ENCODE data around the gene TNFRSF12A. TPM values are rescaled to one million over a fixed set of nuclear protein-coding genes. Genes with fewer than 3 reads are reported as not detected.

Gene TNFRSF12A
- total and polyA plus RNA-seq, 9 of the 15 experiments (the other 6 are each of a cell fraction or from before 2014, with no cell fraction given): 0.41 to 61.8 (median 26.5) TPM

GRCh38 chr16:2983706-2984136 lies 36.4 kb upstream of the TNFRSF12A start (continued):
- TF ChIP-seq GABPB2 (CRISPR knock-in tag; conservative IDR thresholded peaks at IDR 0.05) (no peak), ZNF384 (IDR thresholded peaks at IDR 0.05; ENCODE audit: low read depth, low read length) (0 out of 2 replicates have a peak, but pooled peaks have one; percentile 10), ARID1B (IDR thresholded peaks at IDR 0.05) (peak; percentile 36; the same call in 1 of the 2 replicates), HLTF (IDR thresholded peaks at IDR 0.05) (0 out of 2 replicates have a peak, but pooled peaks have one; percentile 15), CHD7 (IDR thresholded peaks at IDR 0.05; ENCODE audit: low read depth, low read length) (no peak), ZBTB8A (IDR thresholded peaks at IDR 0.05; ENCODE audit: partially characterized antibody) (no peak), EP400 (IDR thresholded peaks at IDR 0.05) (no peak; the same call in 1 of the 2 replicates), SIN3B (IDR thresholded peaks at IDR 0.05; ENCODE audit: low read depth) (peak; percentile 42; the same call in 1 of the 2 replicates), ZNF766 (CRISPR knock-in tag; conservative IDR thresholded peaks at IDR 0.05) (0 out of 2 replicates have a peak, but pooled peaks have one; percentile 18), ZNF511 (CRISPR knock-in tag; IDR thresholded peaks at IDR 0.05) (peak; percentile 64; the same call in 1 of the 2 replicates), GABPB1 (CRISPR knock-in tag; IDR thresholded peaks at IDR 0.05) (0 out of 2 replicates have a peak, but pooled peaks have one; percentile 33), ZNF121 (CRISPR knock-in tag; conservative IDR thresholded peaks at IDR 0.05) (no peak), THAP12 (CRISPR knock-in tag; IDR thresholded peaks at IDR 0.05) (no peak), HCFC1 (IDR thresholded peaks at IDR 0.05; ENCODE audit: low read depth, low read length) (peak; percentile 41; the same call in 1 of the 2 replicates), TCF3 (CRISPR knock-in tag; IDR thresholded peaks at IDR 0.05) (peak; percentile 18; the same call in 1 of the 2 replicates)

Measured in K562 (cell line).